Measurements from ENCODE around the gene DEFB115.

GRCh38 chr20:31278178-31278577, 20.7 kb downstream of the DEFB115 start:
- TF ChIP-seq EZH2 (IDR thresholded peaks at IDR 0.05; ENCODE audit: low read length, unreplicated experiment) (no peak), CTCF (conservative IDR thresholded peaks at IDR 0.05; ENCODE audit: low read depth, low read length) (no peak), EZH2phosphoT487 (IDR thresholded peaks at IDR 0.05; ENCODE audit: borderline replicate concordance, low read length) (no peak)

All from PC-3 (cell line).